NCI-H2107 treated with DMSO at 0.1 percent for 48 hours (cell line): ENCODE results near the gene ARL6IP1.
"Not testable (repeated sequence)": the region's sequence is repeated elsewhere in the genome, so short reads cannot be mapped to it uniquely, and the experiment has no call there.

Experiments used
- DNase-seq: peaks from one replicate; lab custom pipeline; 2025; ENCODE audit not compliant: unreplicated experiment; lab: John Stamatoyannopoulos, UW

ARL6IP1 gene

GRCh38 chr16:18800293-18800692 lies 1.1 kb downstream of the ARL6IP1 start:
- no peak for DNase-seq

- no peak for DNase-seq
Observed at GRCh38 chr16:18799500-18799899, 1.8 kb downstream of the ARL6IP1 start.

GRCh38 chr16:18797746-18798145 lies 3.6 kb downstream of the ARL6IP1 start:
- DNase-seq = no peak

- DNase-seq = no peak
Observed at GRCh38 chr16:18796377-18796776, 5.0 kb downstream of the ARL6IP1 start.

GRCh38 chr16:18792836-18793433 lies 8.4 kb downstream of the ARL6IP1 start:
- DNase-seq = no peak

- DNase-seq = peak; percentile 96
Observed at GRCh38 chr16:18789850-18790706, 11.3 kb downstream of the ARL6IP1 start, which contains the start of gene RPS15A. Gene RPS15A (minus strand): TSS chr16:18790334. CDS start chr16:18789113, 1,221 bp downstream.

- DNase-seq = no peak
Observed at GRCh38 chr16:18789515-18789849, 11.9 kb downstream of the ARL6IP1 start.

- DNase-seq = no peak
Observed at GRCh38 chr16:18788828-18789514, 12.4 kb downstream of the ARL6IP1 start.

- no peak for DNase-seq
Observed at GRCh38 chr16:18784917-18785623, 16.3 kb downstream of the ARL6IP1 start.

GRCh38 chr16:18783430-18784341 lies 17.7 kb downstream of the ARL6IP1 start:
- DNase-seq = no peak

GRCh38 chr16:18782697-18783429 lies 18.5 kb downstream of the ARL6IP1 start:
- DNase-seq = no peak

GRCh38 chr16:18781232-18781631 lies 20.1 kb downstream of the ARL6IP1 start:
- DNase-seq = not testable (repeated sequence)

- not testable (repeated sequence) for DNase-seq
Observed at GRCh38 chr16:18780460-18781026, 20.8 kb downstream of the ARL6IP1 start.

- DNase-seq = not testable (repeated sequence)
Observed at GRCh38 chr16:18777664-18778063, 23.7 kb downstream of the ARL6IP1 start.

- not testable (repeated sequence) for DNase-seq
Observed at GRCh38 chr16:18776334-18776733, 25.0 kb downstream of the ARL6IP1 start.

- not testable (repeated sequence) for DNase-seq
Observed at GRCh38 chr16:18774651-18775050, 26.7 kb downstream of the ARL6IP1 start.

GRCh38 chr16:18772171-18772570 lies 29.2 kb downstream of the ARL6IP1 start:
- DNase-seq = not testable (repeated sequence)

GRCh38 chr16:18770336-18770962 lies 30.9 kb downstream of the ARL6IP1 start:
- DNase-seq = not testable (repeated sequence)

GRCh38 chr16:18767217-18767616 lies 34.1 kb downstream of the ARL6IP1 start:
- DNase-seq = not testable (repeated sequence)
